Dermis microvascular lymphatic vessel endothelial cell (primary cell): ENCODE measurements around the gene FILIP1. TPM values are rescaled to one million over a fixed set of nuclear protein-coding genes. Genes with fewer than 3 reads are reported as not detected.
A peak's percentile ranks its signal among the peaks of the same experiment; 100 is the strongest.
"Not testable (repeated sequence)": the region's sequence is repeated elsewhere in the genome, so short reads cannot be mapped to it uniquely, and the experiment has no call there.

Experiments used
- DNase-seq, 2 donors: peaks; one replicate each; pipeline versions ENCODE4 v3.0.0 to v3.0.0-alpha.2; 2010; ENCODE audit warnings: low read depth in 2 of 2
- total RNA-seq: library from RNA; depleted of rRNA; stranded (reverse); fragments of >200 nt; gene quantifications from 2 replicates; pipeline ENCODE4 v1.2.1, GENCODE V29; 2014

The FILIP1 gene
- total RNA-seq, 1 donor from 2014 or later, result 1.7 TPM

GRCh38 chr6:75460681-75461080 is 32.9 kb downstream of the FILIP1 start:
- peak in 1 of 2 donors; percentile 9 for DNase-seq

GRCh38 chr6:75458895-75459294 is 34.7 kb downstream of the FILIP1 start:
- no peak for DNase-seq

- DNase-seq, result no peak
Measured at GRCh38 chr6:75450903-75451302, 42.7 kb downstream of the FILIP1 start.

GRCh38 chr6:75449630-75450206 is 43.9 kb downstream of the FILIP1 start:
- DNase-seq, result no peak

GRCh38 chr6:75446241-75446880 is 47.2 kb downstream of the FILIP1 start:
- DNase-seq, result no peak

GRCh38 chr6:75445738-75446137 is 47.9 kb downstream of the FILIP1 start:
- no peak for DNase-seq

- DNase-seq, result no peak
Measured at GRCh38 chr6:75444899-75445298, 48.7 kb downstream of the FILIP1 start.

GRCh38 chr6:75441883-75442282 is 51.7 kb downstream of the FILIP1 start:
- not testable (repeated sequence) for DNase-seq

GRCh38 chr6:75441479-75441878 is 52.1 kb downstream of the FILIP1 start:
- DNase-seq, result not testable (repeated sequence)

GRCh38 chr6:75438442-75439116 is 55.0 kb downstream of the FILIP1 start:
- no peak for DNase-seq

GRCh38 chr6:75438013-75438431 is 55.6 kb downstream of the FILIP1 start:
- no peak for DNase-seq

GRCh38 chr6:75437421-75437891 is 56.1 kb downstream of the FILIP1 start:
- no peak for DNase-seq

GRCh38 chr6:75436869-75437268 is 56.7 kb downstream of the FILIP1 start:
- DNase-seq, result peak in 1 of 2 donors; percentile 16

GRCh38 chr6:75432809-75433208 is 60.8 kb downstream of the FILIP1 start:
- not testable (repeated sequence) for DNase-seq

- peak in 1 of 2 donors; percentile 71 for DNase-seq
Measured at GRCh38 chr6:75431379-75431778, 62.2 kb downstream of the FILIP1 start.

GRCh38 chr6:75430631-75431325 is 62.8 kb downstream of the FILIP1 start:
- DNase-seq, result peak in 1 of 2 donors; percentile 77

- no peak for DNase-seq
Measured at GRCh38 chr6:75429061-75429703, 64.4 kb downstream of the FILIP1 start.

GRCh38 chr6:75428204-75428603 is 65.4 kb downstream of the FILIP1 start:
- no peak for DNase-seq

GRCh38 chr6:75427329-75427728 is 66.3 kb downstream of the FILIP1 start:
- no peak for DNase-seq

- peak in 1 of 2 donors; percentile 36 for DNase-seq
Measured at GRCh38 chr6:75424618-75425548, 68.7 kb downstream of the FILIP1 start.
